H1 (cell line): ENCODE results near the gene MYO1D.

Source experiments
- CBX5 ChIP-seq: fragments of 300-800, 300-1000 bp; sonication (generic); IDR thresholded peaks from 2 replicates; pipeline ENCODE4 v1.7.1; 2016; ENCODE audit warnings: antibody characterized with exemption, low read length, low read depth
- CEBPB ChIP-seq: IDR thresholded peaks from 2 replicates; pipeline ENCODE4 v1.6.1; 2012; ENCODE audit warnings: low read depth, low read length
- CHD2 ChIP-seq: IDR thresholded peaks from 2 replicates; pipeline ENCODE4 v1.6.1; 2012; ENCODE audit warnings: low read length, improper control_type of control experiment
- CTCF ChIP-seq, 3 experiments: IDR thresholded peaks; 1 replicate in 2 of 3; 2 replicates in 1 of 3; pipeline versions ENCODE4 v1.5.1 to v1.6.1; 2011; ENCODE audit warnings: low read length in 3 of 3, mild to moderate bottlenecking in 3 of 3, inconsistent platforms in 2 of 3, low read depth in 1 of 3, moderate library complexity in 1 of 3; ENCODE audit not compliant: insufficient read depth in 1 of 3; ENCODE audit errors: control extremely low read depth in 1 of 3
- EGR1 ChIP-seq: IDR thresholded peaks from 2 replicates; pipeline ENCODE4 v1.6.1; 2011; ENCODE audit warnings: low read depth, low read length, borderline replicate concordance
- GTF2F1 ChIP-seq: IDR thresholded peaks from 2 replicates; pipeline ENCODE4 v1.6.1; 2012; ENCODE audit warnings: low read depth, low read length, improper control_type of control experiment, borderline replicate concordance
- HDAC6 ChIP-seq: IDR thresholded peaks from one replicate; pipeline ENCODE4 v1.7.1; 2012; ENCODE audit warnings: low read depth, mild to moderate bottlenecking, inconsistent platforms, low read length, moderate library complexity
- MAX ChIP-seq: IDR thresholded peaks from 2 replicates; pipeline ENCODE4 v1.6.1; 2012; ENCODE audit warnings: inconsistent platforms
- POLR2AphosphoS5 ChIP-seq: IDR thresholded peaks from 2 replicates; pipeline ENCODE4 v1.6.1; 2011; ENCODE audit warnings: low read depth, low read length
- RFX5 ChIP-seq: IDR thresholded peaks from 2 replicates; pipeline ENCODE4 v1.6.1; 2011; ENCODE audit warnings: low read depth, low read length, improper control_type of control experiment, borderline replicate concordance
- SIRT6 ChIP-seq: IDR thresholded peaks from one replicate; pipeline ENCODE4 v1.7.1; 2012; ENCODE audit warnings: low read length, inconsistent platforms
- SP1 ChIP-seq: IDR thresholded peaks from 2 replicates; pipeline ENCODE4 v1.6.1; 2011; ENCODE audit warnings: low read depth, low read length
- TAF1 ChIP-seq: IDR thresholded peaks from 2 replicates; pipeline ENCODE4 v1.6.1; 2011; ENCODE audit warnings: mild to moderate bottlenecking, low read depth, low read length
- ZNF274 ChIP-seq: IDR thresholded peaks from 2 replicates; pipeline ENCODE4 v1.7.0; 2012; ENCODE audit warnings: low read length, borderline replicate concordance; ENCODE audit errors: extremely low read depth

GRCh38 chr17:32610943-32611342 is 266.0 kb downstream of the MYO1D start:
- TF ChIP-seq CTCF (IDR thresholded peaks at IDR 0.05; ENCODE audit: control extremely low read depth in 1 of 3, insufficient read depth in 1 of 3, low read depth in 1 of 3, low read length in 3 of 3) = no peak
- no peak for TF ChIP-seq GTF2F1
- TF ChIP-seq RFX5 = no peak
- no peak for TF ChIP-seq TAF1
- TF ChIP-seq MAX = no peak
- TF ChIP-seq EGR1 = no peak
- no peak for TF ChIP-seq SP1
- TF ChIP-seq ZNF274 = no peak
- no peak for TF ChIP-seq CEBPB
- TF ChIP-seq POLR2AphosphoS5 = no peak
- TF ChIP-seq SIRT6 = no peak
- no peak for TF ChIP-seq CBX5
- no peak for TF ChIP-seq HDAC6
- TF ChIP-seq CHD2 = no peak
